H1 (cell line): Measurements from ENCODE around the gene BCL2L11. TPM values are rescaled to one million over a fixed set of nuclear protein-coding genes. Genes with fewer than 3 reads are reported as not detected.

ENCODE experiments used
- E2F6 ChIP-seq: IDR thresholded peaks from 2 replicates; pipeline ENCODE4 v1.6.1; 2012; ENCODE audit warnings: inconsistent platforms
- POLR2AphosphoS5 ChIP-seq: IDR thresholded peaks from 2 replicates; pipeline ENCODE4 v1.6.1; 2011; ENCODE audit warnings: low read depth, low read length
- RNF2 ChIP-seq: fragments of 200-900, 300-1000 bp; sonication (generic); IDR thresholded peaks from 2 replicates; pipeline ENCODE4 v1.7.1; 2016; ENCODE audit warnings: borderline replicate concordance, low read depth, mild to moderate bottlenecking, antibody characterized with exemption, low read length; ENCODE audit not compliant: poor library complexity, severe bottlenecking; ENCODE audit errors: missing control alignments
- polyA plus RNA-seq, 7 experiments: library from polyadenylated mRNA; depleted of rRNA in 3 of 7; stranded (reverse) in 5 of 7; unstranded in 2 of 7; fragments of >200 nt in 5 of 7; fragments of 200-250 nt in 2 of 7; gene quantifications; 1 replicate in 5 of 7; 2 replicates in 1 of 7; 4 replicates in 1 of 7; pipeline versions ENCODE4 v1.2.1 to v1.2.3, GENCODE V29; 2011 to 2013; ENCODE audit warnings: missing spikeins in 2 of 7, mixed read lengths in 2 of 7
- total RNA-seq: library from RNA; stranded (reverse); fragmentation: NEBNext Ultra II Directional; extraction: Animal tissue kit (Norgen Biotek cat#: 25700); gene quantifications from 2 replicates; pipeline ENCODE4 v1.2.1, GENCODE V29; 2021

BCL2L11 gene
- total and polyA plus RNA-seq, 2 of the 8 experiments (the other 6 are each of a cell fraction or from before 2014, with no cell fraction given): 7.5 to 22.9 TPM

GRCh38 chr2:111213877-111214276, 93.2 kb downstream of the BCL2L11 start (continued):
- no peak for TF ChIP-seq E2F6
- no peak for TF ChIP-seq POLR2AphosphoS5
- TF ChIP-seq RNF2: no peak
